ENCODE measurements around the gene PKN2.

PKN2 gene

GRCh38 chr1:88683541-88684481 lies at the start of gene PKN2:
Gene PKN2, plus strand, starts transcription at chr1:88684273. Its CDS starts 308 bp downstream, at chr1:88684581.
- TF ChIP-seq CTCF (IDR thresholded peaks at IDR 0.05; ENCODE audit: low read depth, low read length, missing control alignments): no peak
- H3K4me3 ChIP-seq (replicated peaks; ENCODE audit: low read depth, low read length): peak within 1 kb of the TSS; percentile 80
- peak; percentile 92 for DNase-seq (ENCODE audit: extremely low read depth, low read depth)

GRCh38 chr1:88634538-88634937 lies 49.5 kb upstream of the PKN2 start:
- no peak for TF ChIP-seq CTCF (IDR thresholded peaks at IDR 0.05; ENCODE audit: low read depth, low read length, missing control alignments)
- DNase-seq (ENCODE audit: extremely low read depth, low read depth): no peak

GRCh38 chr1:88640060-88640459 lies 44.0 kb upstream of the PKN2 start:
- no peak for TF ChIP-seq CTCF (IDR thresholded peaks at IDR 0.05; ENCODE audit: low read depth, low read length, missing control alignments)
- DNase-seq (ENCODE audit: extremely low read depth, low read depth): no peak
- H3K4me3 ChIP-seq (replicated peaks; ENCODE audit: low read depth, low read length): no peak overlapping the region

More at GRCh38 chr1:88634538-88634937, 49.5 kb upstream of the PKN2 start:
- no peak overlapping the region for H3K4me3 ChIP-seq (replicated peaks; ENCODE audit: low read depth, low read length)

GRCh38 chr1:88645886-88646285 lies 38.2 kb upstream of the PKN2 start:
- H3K4me3 ChIP-seq (replicated peaks; ENCODE audit: low read depth, low read length): no peak overlapping the region
- no peak for DNase-seq (ENCODE audit: extremely low read depth, low read depth)
- TF ChIP-seq CTCF (IDR thresholded peaks at IDR 0.05; ENCODE audit: low read depth, low read length, missing control alignments): no peak

- no peak overlapping the region for H3K4me3 ChIP-seq (replicated peaks; ENCODE audit: low read depth, low read length)
- DNase-seq (ENCODE audit: extremely low read depth, low read depth): no peak
- TF ChIP-seq CTCF (IDR thresholded peaks at IDR 0.05; ENCODE audit: low read depth, low read length, missing control alignments): no peak
Measured at GRCh38 chr1:88646476-88647248, 37.4 kb upstream of the PKN2 start.

- DNase-seq (ENCODE audit: extremely low read depth, low read depth): no peak
Measured at GRCh38 chr1:88647249-88647645, 36.8 kb upstream of the PKN2 start.

More at GRCh38 chr1:88647249-88647645, 36.8 kb upstream of the PKN2 start:
- H3K4me3 ChIP-seq (replicated peaks; ENCODE audit: low read depth, low read length): no peak overlapping the region
- TF ChIP-seq CTCF (IDR thresholded peaks at IDR 0.05; ENCODE audit: low read depth, low read length, missing control alignments): no peak
